Tibial artery (tissue), 4 donors: ENCODE data around the gene DNAI1.

Experiments
- DNase-seq, 2 donors: peaks; one replicate each; pipeline ENCODE4 v3.0.0-alpha.2; 2019
- H3K27ac ChIP-seq, 2 donors: fragments of 200-600 bp; sonication (generic) in 1 of 2; 1 replicate in 1 of 2; 2 replicates in 1 of 2; pipeline ENCODE4 v1.5.1; 2018 to 2019; ENCODE audit warnings: mild to moderate bottlenecking in 1 of 2
- H3K27me3 ChIP-seq, 2 donors: fragments of 200-600 bp; sonication (generic) in 1 of 2; one replicate each; pipeline versions ENCODE4 v1.5.1 to v1.6.0; 2016 to 2019
- H3K36me3 ChIP-seq, 3 donors: fragments of 200-600 bp; sonication (generic) in 2 of 3; one replicate each; pipeline ENCODE4 v1.5.1; 2016 to 2019; ENCODE audit warnings: mild to moderate bottlenecking in 2 of 3
- H3K4me1 ChIP-seq, 4 donors: fragments of 200-600 bp; sonication (generic) in 2 of 4; 1 replicate in 3 of 4; 2 replicates in 1 of 4; pipeline ENCODE4 v1.5.1; 2016 to 2019
- H3K4me3 ChIP-seq, 2 donors: fragments of 200-600 bp; sonication (generic) in 1 of 2; 1 replicate in 1 of 2; 2 replicates in 1 of 2; pipeline ENCODE4 v1.5.1; 2018 to 2019; ENCODE audit warnings: mild to moderate bottlenecking in 2 of 2
- H3K9me3 ChIP-seq, 3 donors: fragments of 200-600 bp; sonication (generic) in 1 of 3; one replicate each; pipeline ENCODE4 v1.5.1; 2016 to 2019
- CTCF ChIP-seq, 2 experiments: fragments of 200-600 bp in 1 of 2; fragments of 450-650 bp in 1 of 2; IDR thresholded peaks; one replicate each; pipeline ENCODE4 v1.5.1; 2017 to 2019; ENCODE audit warnings: antibody characterized with exemption in 2 of 2, mild to moderate bottlenecking in 1 of 2, moderate library complexity in 1 of 2
- intact Hi-C: fragments of 100-400 bp; cut with DNase I; formaldehyde crosslinking; loops from one replicate; pipeline ENCODE4 v1.15.0; 2023; ENCODE audit warnings: low total_unique reads

DNAI1 gene

GRCh38 chr9:34506623-34507022 lies 48.0 kb downstream of the DNAI1 start:
- Histone ChIP-seq H3K36me3 (no peaks in the 10 kb centered on the region), H3K4me1 (peaks cover 0 to 21% (median 17%) of the 10 kb centered on the region in 4 donors), H3K4me3 (no peak overlapping the region), H3K27me3 (no peaks in the 10 kb centered on the region), H3K9me3 (no peaks in the 10 kb centered on the region), H3K27ac (no peak overlapping the region)
- no peak for TF ChIP-seq CTCF (IDR thresholded peaks at IDR 0.05)
- DNase-seq = peak in 1 of 2 donors; percentile 41
- intact Hi-C loops = no loop called here

GRCh38 chr9:34507556-34507955 lies 49.0 kb downstream of the DNAI1 start:
- H3K4me1 ChIP-seq = peaks cover 0 to 11% (median 8%) of the 10 kb centered on the region in 4 donors
- no peak overlapping the region for H3K4me3 ChIP-seq
- TF ChIP-seq CTCF (IDR thresholded peaks at IDR 0.05) = no peak
- no peaks in the 10 kb centered on the region for H3K36me3 ChIP-seq
- intact Hi-C loops = no loop called here
- no peaks in the 10 kb centered on the region for H3K27me3 ChIP-seq
- H3K27ac ChIP-seq = no peak overlapping the region
- no peaks in the 10 kb centered on the region for H3K9me3 ChIP-seq
- peak in 1 of 2 donors; percentile 32 for DNase-seq

GRCh38 chr9:34507966-34508365 lies 49.4 kb downstream of the DNAI1 start:
- peak in 1 of 2 donors; percentile 37 for DNase-seq
- TF ChIP-seq CTCF (IDR thresholded peaks at IDR 0.05) = no peak
- Histone ChIP-seq H3K4me1 (peaks cover 0 to 7% (median 4%) of the 10 kb centered on the region in 4 donors), H3K36me3 (no peaks in the 10 kb centered on the region), H3K4me3 (no peak overlapping the region), H3K27me3 (no peaks in the 10 kb centered on the region), H3K9me3 (no peaks in the 10 kb centered on the region), H3K27ac (no peak overlapping the region)
- intact Hi-C loops = no loop called here

GRCh38 chr9:34508463-34508862 lies 49.9 kb downstream of the DNAI1 start:
- peak in 1 of 2 donors; percentile 20 for DNase-seq
- no peak overlapping the region for H3K27ac ChIP-seq
- no peaks in the 10 kb centered on the region for H3K36me3 ChIP-seq
- peaks cover 0 to 2% (median under 1%) of the 10 kb centered on the region in 4 donors for H3K4me1 ChIP-seq
- no peaks in the 10 kb centered on the region for H3K27me3 ChIP-seq
- no peak overlapping the region for H3K4me3 ChIP-seq
- no peaks in the 10 kb centered on the region for H3K9me3 ChIP-seq
- intact Hi-C loops = no loop called here
- TF ChIP-seq CTCF (IDR thresholded peaks at IDR 0.05) = no peak

GRCh38 chr9:34508951-34509350 lies 50.3 kb downstream of the DNAI1 start:
- Histone ChIP-seq H3K4me1 (no peaks in the 10 kb centered on the region), H3K27ac (no peak overlapping the region), H3K9me3 (no peaks in the 10 kb centered on the region), H3K27me3 (peaks cover 0 to 2% of the 10 kb centered on the region in 2 donors), H3K36me3 (no peaks in the 10 kb centered on the region), H3K4me3 (no peak overlapping the region)
- TF ChIP-seq CTCF (IDR thresholded peaks at IDR 0.05) = no peak
- intact Hi-C loops = no loop called here
- DNase-seq = peak in 1 of 2 donors; percentile 54
